Psoas muscle (tissue), 8 donors: ENCODE data around the gene TOX4. TPM values are rescaled to one million over a fixed set of nuclear protein-coding genes. Genes with fewer than 3 reads are reported as not detected.

Experiments
- ATAC-seq, 4 donors: fragments of 200-7000 bp; cut with Tn5 transposase; one replicate each; pipeline ENCODE4 v1.9.1; 2020; ENCODE audit warnings: moderate library complexity in 3 of 4, mild to moderate bottlenecking in 2 of 4
- DNase-seq, 2 donors: peaks; one replicate each; pipeline ENCODE4 v3.0.0-alpha.2; 2020
- H3K27ac ChIP-seq: fragments of 200-600 bp; one replicate; pipeline ENCODE4 v1.8.0; 2022
- H3K27me3 ChIP-seq, 3 donors: fragments of 200-600 bp in 1 of 3; one replicate each; pipeline versions ENCODE4 v1.6.1 to v1.8.0; 2013 to 2022; ENCODE audit warnings: low read length in 2 of 3, mild to moderate bottlenecking in 2 of 3, moderate library complexity in 1 of 3; ENCODE audit not compliant: insufficient read depth in 3 of 3
- H3K36me3 ChIP-seq, 2 donors: fragments of 200-600 bp in 1 of 2; one replicate each; pipeline versions ENCODE4 v1.6.1 to v1.8.0; 2013 to 2022; ENCODE audit warnings: low read depth in 1 of 2, mild to moderate bottlenecking in 1 of 2, moderate library complexity in 1 of 2; ENCODE audit not compliant: insufficient read depth in 1 of 2
- H3K4me1 ChIP-seq: fragments of 200-600 bp; one replicate; pipeline ENCODE4 v1.8.0; 2022
- H3K4me3 ChIP-seq: fragments of 200-600 bp; one replicate; pipeline ENCODE4 v1.8.0; 2022; ENCODE audit warnings: mild to moderate bottlenecking
- H3K9me3 ChIP-seq: fragments of 200-600 bp; one replicate; pipeline ENCODE4 v1.8.0; 2022
- CTCF ChIP-seq: fragments of 200-600 bp; IDR thresholded peaks from one replicate; pipeline ENCODE4 v1.8.0; 2022; ENCODE audit warnings: antibody characterized with exemption
- WGBS, 3 donors: extraction: QIAGEN DNeasy Blood & Tissue Kit; methylation state at CpG; one replicate each; pipeline versions ENCODE4 v1.1.6 to v1.1.7; 2013; 5-methylcytosine and 5-hydroxymethylcytosine counted together
- intact Hi-C, 2 donors: fragments of 100-400 bp; cut with DNase I; formaldehyde crosslinking; loops; one replicate each; pipeline versions ENCODE4 v1.11.0 to v1.14.2; 2022
- long read RNA-seq, 2 donors: library from polyadenylated mRNA; unstranded; transcript quantifications; one replicate each; pipeline ENCODE4 v2.0.0, GENCODE V29; 2021
- polyA plus RNA-seq, 3 donors: library from polyadenylated mRNA; stranded (reverse); fragments of 200-250 nt; gene quantifications; one replicate each; pipeline ENCODE4 v1.2.3, GENCODE V29; 2013
- total RNA-seq, 4 donors: library from RNA; stranded (reverse); fragmentation: NEBNext Ultra II Directional in 2 of 4; extraction: Animal tissue kit (Norgen Biotek cat#: 25700) in 2 of 4; gene quantifications; one replicate each; pipeline versions ENCODE4 v1.2.1 to v1.2.4, GENCODE V29; 2021 to 2023
- donor health status: healthy with polysubstance abuse.
- donor health status: DM: no; HTN: no; CAD: no; lungs with moderate emphysema.
- donor health status: Bipolar disorder and iron deficiency.
- donor health status: healthy.
- donor health status: DM: yes; HTN: yes; CAD: no.
- donor health status: DM: no; HTN: no; CAD: no.
- donor health status: DM: no; HTN: no; CAD: no.
- donor health status: DM: yes; HTN: yes; CAD: no.

Gene TOX4
- total RNA-seq: 100 to 1,000 TPM in 3 of 4 donors, 10 to 100 TPM in 1; 98.8 to 146 (median 117) TPM
- polyA plus RNA-seq: 10 to 100 TPM; 37.0 to 86.6 (median 57.4) TPM
- long read RNA-seq, donor 1, full-length matches to known transcripts: 6 of 32 reads
- long read RNA-seq, donor 1, partial matches to known transcripts: 19 of 32 reads
- long read RNA-seq, donor 1, other reads (novel, unspliced or antisense): 7 of 32 reads
- long read RNA-seq, donor 2, full-length matches to known transcripts: 8 of 59 reads
- long read RNA-seq, donor 2, partial matches to known transcripts: 44 of 59 reads
- long read RNA-seq, donor 2, other reads (novel, unspliced or antisense): 7 of 59 reads

GRCh38 chr14:21476925-21477681 is at the start of gene TOX4, which contains the start of gene RAB2B:
TSS of gene TOX4 (plus strand) at chr14:21477195. CDS start at chr14:21477279, 84 bp downstream.
TSS of gene RAB2B (minus strand) at chr14:21476959. CDS start at chr14:21476872, 87 bp downstream.
- intact Hi-C loops: loop anchor here (1.0 to 10.0 kb wide), 6 partner anchors 21 to 95 kb away; partner anchors contain the start of genes METTL3 (in 2 of the 2), SUPT16H (in 2 of the 2) and CHD8 (in 1 of the 2)
- Histone ChIP-seq H3K27me3 (no peaks in the 10 kb centered on the region), H3K4me3 (peak within 1 kb of the TSS; percentile 93), H3K27ac (peak within 1 kb of the TSS; percentile 92), H3K4me1 (peaks cover 15% of the 10 kb centered on the region), H3K9me3 (no peaks in the 10 kb centered on the region), H3K36me3 (peaks cover 2 to 46% of the 10 kb centered on the region in 2 donors)
- DNase-seq: peak; percentile 94 to 97
- peak; percentile 90 for TF ChIP-seq CTCF
- peak; percentile 98 to 100 (median 99) for ATAC-seq
- WGBS, 3 donors: 1% methylated on average over 49 of the region's 49 CpGs

GRCh38 chr14:21428930-21429329 is 48.1 kb upstream of the TOX4 start:
- peaks cover 5 to 78% of the 10 kb centered on the region in 2 donors for H3K36me3 ChIP-seq
- no peaks in the 10 kb centered on the region for H3K9me3 ChIP-seq
- H3K27ac ChIP-seq: no peak overlapping the region
- DNase-seq: peak; percentile 45 to 56
- WGBS, 3 donors: 22 to 37% (median 28%) methylated on average over 4 of the region's 4 CpGs
- no peaks in the 10 kb centered on the region for H3K27me3 ChIP-seq
- intact Hi-C loops: no loop called here
- peak; percentile 88 to 96 (median 88) for ATAC-seq
- H3K4me1 ChIP-seq: peaks cover 6% of the 10 kb centered on the region
- no peak for TF ChIP-seq CTCF
- no peak overlapping the region for H3K4me3 ChIP-seq

- H3K4me1 ChIP-seq: peaks cover 16% of the 10 kb centered on the region
- H3K4me3 ChIP-seq: no peak overlapping the region
- H3K27me3 ChIP-seq: no peaks in the 10 kb centered on the region
- TF ChIP-seq CTCF: no peak
- no peak for DNase-seq
- no peaks in the 10 kb centered on the region for H3K9me3 ChIP-seq
- peaks cover 4 to 56% of the 10 kb centered on the region in 2 donors for H3K36me3 ChIP-seq
- ATAC-seq: no peak
- intact Hi-C loops: no loop called here
- 52 to 79% (median 67%) methylated on average over 2 of the region's 2 CpGs for WGBS, 3 donors
- H3K27ac ChIP-seq: no peak overlapping the region
These were observed 45.9 kb upstream of the TOX4 start for GRCh38 chr14:21431126-21431525.

- TF ChIP-seq CTCF: no peak
- Histone ChIP-seq H3K27ac (peak overlapping the region; percentile 89), H3K4me3 (peak overlapping the region; percentile 84), H3K4me1 (peaks cover 17% of the 10 kb centered on the region), H3K27me3 (no peaks in the 10 kb centered on the region), H3K36me3 (peaks cover 0 to 1% of the 10 kb centered on the region in 2 donors), H3K9me3 (no peaks in the 10 kb centered on the region)
- WGBS, 3 donors: 0 to 1% (median 1%) methylated on average over 11 of the region's 11 CpGs
- ATAC-seq (no peak), DNase-seq (no peak)
- intact Hi-C loops: loop anchor here (2.0 kb wide), 1 partner anchor 18 kb away; no protein-coding TSS in a partner anchor
These were observed 40.4 kb upstream of the TOX4 start for GRCh38 chr14:21436567-21437062.
